Measurements from ENCODE around the gene RAB7A. TPM values are rescaled to one million over a fixed set of nuclear protein-coding genes. Genes with fewer than 3 reads are reported as not detected.
"Not testable (repeated sequence)": the region's sequence is repeated elsewhere in the genome, so short reads cannot be mapped to it uniquely, and the experiment has no call there.

Gene RAB7A
- total RNA-seq, 1 donor from 2014 or later, result 194 TPM

DNA sequence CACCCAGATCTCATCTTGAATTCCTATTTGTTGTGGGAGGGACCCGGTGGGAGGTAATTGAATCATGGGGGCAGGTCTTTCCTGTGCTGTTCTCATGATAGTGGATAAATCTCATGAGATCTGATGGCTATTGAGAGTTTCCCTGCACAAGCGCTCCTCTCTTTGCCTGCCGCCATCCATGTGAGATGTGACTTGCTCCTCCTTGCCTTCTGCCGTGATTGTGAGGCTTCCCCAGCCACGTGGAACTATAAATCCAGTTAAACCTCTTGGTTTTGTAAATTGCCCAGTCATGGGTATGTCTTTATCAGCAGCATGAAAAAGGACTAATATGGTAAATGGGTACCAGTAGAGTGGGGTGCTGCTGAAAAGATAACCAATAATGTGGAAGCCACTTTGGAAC is 23.6 kb downstream of the RAB7A start:
- DNase-seq (ENCODE audit: low spot score), result not testable (repeated sequence)

DNA sequence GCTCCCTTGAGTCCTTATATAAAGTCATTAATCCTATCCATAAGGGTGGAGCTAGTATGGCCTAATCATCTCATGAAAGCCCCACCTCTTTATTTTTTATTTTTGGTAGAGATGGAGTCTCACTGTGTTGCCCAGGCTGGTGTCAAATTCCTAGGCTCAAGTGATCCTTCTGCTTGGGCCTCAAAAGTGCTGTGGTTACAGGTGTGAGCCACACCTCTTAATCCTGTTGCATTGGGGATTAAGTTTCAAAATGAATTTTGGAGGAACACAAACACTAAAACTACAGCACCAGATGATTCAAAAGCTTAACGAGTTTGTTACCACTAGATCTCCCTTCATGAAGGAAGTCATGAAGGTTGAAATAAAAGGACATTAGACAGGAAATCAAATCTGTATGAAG is 27.7 kb downstream of the RAB7A start:
- no peak for DNase-seq (ENCODE audit: low spot score)

DNA sequence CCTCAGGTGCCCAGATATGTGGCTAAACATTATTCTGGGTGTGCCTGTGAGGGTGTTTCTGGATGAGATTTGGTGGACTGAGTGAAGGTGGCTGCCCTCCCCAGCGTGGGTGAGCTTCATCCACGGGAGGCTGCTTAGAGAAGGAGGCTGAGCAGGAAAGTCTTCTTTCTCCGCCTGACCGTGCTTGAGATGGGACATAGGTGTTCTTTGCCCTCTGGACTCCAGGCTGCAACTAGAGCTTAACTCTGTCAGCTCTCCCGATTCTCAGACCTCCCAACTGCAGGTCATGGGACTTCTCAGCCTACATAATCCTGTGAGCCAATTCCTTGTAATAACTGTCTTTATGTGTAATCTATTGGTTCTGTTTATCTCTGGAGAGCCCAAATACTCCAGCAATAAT is 34.1 kb downstream of the RAB7A start:
- no peak for DNase-seq (ENCODE audit: low spot score)

DNA sequence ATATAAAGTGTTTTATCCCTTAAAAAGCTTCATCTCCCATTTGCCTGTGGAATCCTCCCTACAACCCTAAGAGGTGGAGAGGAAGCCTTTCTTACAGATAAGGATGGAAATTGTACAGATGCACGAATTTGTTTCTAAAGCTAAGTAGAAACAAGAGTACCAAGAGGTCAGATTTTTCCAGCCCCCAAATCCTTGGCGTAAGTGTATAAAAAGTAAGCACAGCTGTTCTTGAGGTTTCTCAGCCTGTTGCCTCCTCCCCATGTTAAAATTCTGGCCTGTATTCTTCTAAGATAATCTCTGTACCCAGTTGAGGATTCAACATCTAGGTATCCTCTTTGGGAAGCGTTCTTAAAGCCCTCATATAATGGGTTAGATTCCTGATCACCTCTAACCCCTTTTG is 34.9 kb downstream of the RAB7A start:
- no peak for DNase-seq (ENCODE audit: low spot score)

DNA sequence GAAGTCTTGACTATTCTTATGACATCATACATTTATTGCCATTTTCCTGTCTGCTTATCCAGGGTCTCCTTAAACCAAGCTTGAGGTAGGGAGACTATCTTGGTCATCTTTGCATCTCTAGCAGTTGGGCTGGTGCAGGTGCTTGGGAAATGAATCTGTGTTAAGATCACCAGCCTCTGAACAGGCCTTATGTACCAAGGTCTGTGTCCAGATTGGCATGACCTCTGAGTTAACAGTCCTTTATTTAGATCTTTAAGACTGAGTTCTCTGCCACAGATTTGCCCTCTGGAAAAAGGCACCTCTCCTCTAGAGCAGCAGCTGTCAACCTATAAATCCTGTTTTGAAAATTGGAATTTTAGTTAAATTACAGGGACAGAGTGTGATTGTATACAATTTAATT is 35.4 kb downstream of the RAB7A start:
- DNase-seq (ENCODE audit: low spot score), result no peak

DNA sequence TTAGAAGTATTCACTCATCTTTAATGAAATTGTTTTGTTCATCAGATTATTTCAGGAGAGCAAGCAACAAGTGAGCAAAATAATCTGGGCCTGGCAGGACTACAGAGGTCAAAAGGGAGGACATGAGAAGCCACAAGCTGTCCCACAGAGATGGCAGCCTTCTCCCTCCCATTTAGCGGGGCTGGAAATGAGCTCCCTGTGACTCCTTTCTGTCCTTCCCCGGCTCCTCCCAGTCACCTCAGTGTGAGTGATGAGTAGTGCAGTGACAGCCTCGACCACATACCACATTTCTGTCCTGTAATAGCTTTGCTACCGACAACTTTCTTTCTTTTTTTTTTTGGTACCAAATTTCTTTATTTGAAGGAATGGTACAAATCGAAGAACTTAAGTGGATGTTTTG is 38.0 kb downstream of the RAB7A start:
- no peak for DNase-seq (ENCODE audit: low spot score)

DNA sequence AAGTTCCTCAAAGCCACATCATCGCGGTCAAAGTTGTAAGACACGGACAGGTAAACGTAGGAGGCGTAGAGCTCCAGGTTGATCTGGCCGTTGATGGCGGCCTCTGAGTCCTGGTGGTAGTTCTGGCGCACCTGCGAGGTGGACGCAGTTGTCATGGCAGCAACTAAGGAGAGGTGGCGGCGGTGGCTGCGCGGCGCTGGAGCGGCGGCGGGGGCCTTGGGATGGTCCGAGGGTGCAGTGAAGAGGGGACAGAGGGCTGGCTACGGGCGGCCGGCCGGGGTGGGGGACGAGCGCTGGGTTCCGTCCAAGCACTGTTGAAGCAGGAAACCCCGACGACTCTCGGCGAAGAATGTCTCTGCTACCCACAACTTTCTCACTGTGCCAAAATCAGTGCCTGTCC is 38.9 kb downstream of the RAB7A start:
- DNase-seq (ENCODE audit: low spot score), result no peak

DNA sequence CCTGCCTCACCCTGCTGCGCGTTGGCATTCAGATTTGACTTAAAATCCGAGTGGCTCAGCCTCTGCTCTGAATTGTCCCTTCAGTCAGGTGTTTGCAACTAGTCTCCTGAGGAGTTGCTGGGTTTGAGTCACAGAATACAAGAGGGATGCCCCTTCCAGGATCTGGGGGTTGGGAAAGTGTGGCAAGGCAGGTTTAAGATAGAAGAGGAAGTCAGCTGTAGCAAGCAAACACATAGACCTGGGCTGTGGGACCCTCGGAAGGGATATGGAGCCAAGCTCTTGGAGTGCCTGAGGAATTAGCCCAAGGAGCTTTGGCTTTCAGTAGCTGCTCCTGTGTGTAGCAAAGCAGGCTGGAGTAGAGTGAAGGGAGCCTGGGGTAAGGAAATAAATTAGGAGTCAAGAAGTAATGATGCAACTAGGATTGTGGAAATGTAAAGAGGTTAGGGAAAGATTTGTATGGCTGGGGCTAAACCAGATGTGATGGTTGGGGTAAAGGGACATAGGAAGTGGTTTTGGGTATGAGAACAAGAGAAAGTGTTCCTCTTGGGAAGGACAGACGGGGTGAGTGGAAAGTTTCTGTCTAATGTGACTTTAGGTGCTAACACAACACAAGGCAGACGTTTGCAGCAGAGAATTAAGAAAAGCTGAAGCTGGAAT is 41.2 kb downstream of the RAB7A start:
- no peak for DNase-seq (ENCODE audit: low spot score)

DNA sequence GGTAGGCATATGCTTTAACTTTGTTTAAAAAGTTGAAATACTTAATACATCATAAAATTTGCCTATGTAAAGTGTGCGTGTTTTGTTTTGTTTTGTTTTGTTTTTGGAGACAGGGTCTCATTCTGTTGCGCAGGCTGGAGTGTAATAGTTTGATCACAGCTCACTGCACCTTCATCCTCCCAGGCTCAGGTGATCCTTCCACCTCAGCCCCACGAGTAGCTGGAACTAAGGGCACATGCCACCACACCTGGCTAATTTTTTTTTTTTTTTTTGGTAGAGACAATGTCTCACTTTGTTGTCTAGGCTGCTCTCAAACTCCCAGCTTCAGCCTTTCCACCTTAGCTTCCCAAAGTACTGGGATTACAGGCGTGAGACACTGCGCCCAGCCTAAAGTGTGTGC is 42.5 kb downstream of the RAB7A start:
- no peak for DNase-seq (ENCODE audit: low spot score)

DNA sequence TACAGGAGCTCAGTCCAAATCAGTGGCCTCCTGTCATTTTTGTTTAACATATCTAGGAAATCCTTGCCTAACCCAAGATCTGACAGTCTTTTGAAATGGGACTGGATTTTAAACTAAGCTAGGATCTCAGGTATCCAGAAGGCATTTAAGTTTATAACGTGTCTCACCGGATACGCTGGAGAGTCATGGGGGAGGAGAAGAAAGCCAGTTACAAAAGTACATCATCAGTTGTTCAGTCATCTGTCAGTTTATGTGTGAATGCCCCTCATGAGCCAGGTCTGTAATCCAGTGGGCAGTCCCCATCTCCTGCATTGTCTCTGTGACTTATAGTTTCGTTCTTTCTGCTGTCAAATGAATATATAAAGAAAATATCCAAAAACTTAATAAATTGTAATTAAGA is 44.4 kb downstream of the RAB7A start:
- DNase-seq (ENCODE audit: low spot score), result no peak

DNA sequence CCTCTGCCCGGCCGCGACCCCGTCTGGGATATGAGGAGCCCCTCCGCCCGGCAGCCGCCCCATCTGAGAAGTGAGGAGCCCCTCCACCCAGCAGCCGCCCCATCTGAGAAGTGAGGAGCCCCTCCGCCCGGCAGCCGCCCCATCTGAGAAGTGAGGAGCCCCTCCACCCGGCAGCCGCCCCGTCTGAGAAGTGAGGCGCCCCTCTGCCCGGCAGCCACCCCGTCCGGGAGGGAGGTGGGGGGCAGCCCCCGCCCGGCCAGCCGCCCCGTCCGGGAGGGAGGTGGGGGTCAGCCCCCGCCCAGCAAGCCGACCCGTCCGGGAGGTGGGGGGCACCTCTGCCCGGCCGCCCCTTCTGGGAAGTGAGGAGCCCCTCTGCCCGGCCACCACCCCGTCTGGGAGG is 47.2 kb downstream of the RAB7A start:
- DNase-seq (ENCODE audit: low spot score), result not testable (repeated sequence)

DNA sequence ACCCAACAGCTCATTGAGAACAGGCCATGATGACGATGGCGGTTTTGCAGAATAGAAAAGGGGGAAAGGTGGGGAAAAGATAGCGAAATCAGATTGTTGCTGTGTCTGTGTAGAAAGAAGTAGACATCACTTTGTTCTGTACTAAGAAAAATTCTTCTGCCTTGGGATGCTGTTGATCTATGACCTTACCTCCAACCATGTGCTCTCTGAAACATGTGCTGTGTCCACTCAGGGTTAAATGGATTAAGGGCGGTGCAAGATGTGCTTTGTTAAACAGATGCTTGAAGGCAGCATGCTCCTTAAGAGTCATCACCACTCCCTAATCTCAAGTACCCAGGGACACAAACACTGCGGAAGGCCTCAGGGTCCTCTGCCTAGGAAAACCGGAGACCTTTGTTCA is 47.6 kb downstream of the RAB7A start:
- DNase-seq (ENCODE audit: low spot score), result not testable (repeated sequence)

DNA sequence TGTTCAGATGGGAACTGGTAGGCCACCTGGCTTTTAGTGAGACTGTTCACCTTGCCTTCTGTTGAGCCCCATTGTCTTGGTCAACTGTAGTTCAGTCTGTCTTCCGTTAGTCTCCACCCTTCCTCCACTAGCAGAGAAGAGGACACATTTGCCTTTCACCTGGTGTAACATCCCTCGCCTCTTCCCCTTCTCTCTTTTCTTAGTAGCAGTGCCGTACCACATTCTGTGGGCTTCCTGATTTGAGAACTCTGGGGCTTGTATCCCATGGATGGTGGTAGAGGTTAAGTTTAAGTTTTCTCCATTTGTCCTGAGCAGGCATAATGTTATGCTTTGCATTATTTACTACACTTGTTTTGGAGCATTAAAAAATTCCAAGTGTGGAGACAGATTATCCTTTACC is 49.3 kb downstream of the RAB7A start:
- DNase-seq (ENCODE audit: low spot score), result no peak

DNA sequence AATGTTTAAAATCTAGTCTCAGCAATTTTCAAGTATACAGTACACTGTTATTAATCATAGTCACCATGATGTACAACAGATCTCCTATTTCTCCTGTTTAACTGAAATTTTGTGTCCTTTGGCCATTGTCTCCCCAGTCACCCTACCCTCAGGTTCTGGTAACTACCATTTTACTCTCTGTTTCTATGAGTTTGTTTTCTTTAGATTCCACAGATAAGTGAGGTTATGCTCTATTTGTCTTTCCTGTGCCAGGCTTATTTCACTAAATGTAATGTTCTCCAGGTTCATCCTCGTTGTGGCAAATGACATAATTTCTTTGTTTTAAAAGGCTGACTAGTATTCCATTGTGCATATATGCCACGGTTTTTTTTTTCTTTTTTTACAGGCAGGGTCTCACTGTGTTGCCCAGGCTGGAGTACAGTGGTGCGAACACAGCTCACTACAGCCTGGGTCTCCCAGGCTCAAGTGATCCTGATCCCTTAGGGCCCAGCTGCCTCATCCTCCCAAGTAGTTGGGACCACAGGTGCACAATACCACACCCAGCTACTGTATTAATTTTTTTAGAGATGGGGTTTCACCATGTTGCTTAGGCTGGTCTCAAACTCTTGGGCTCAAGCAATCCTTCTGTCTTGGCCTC is 50.0 kb downstream of the RAB7A start:
- no peak for DNase-seq (ENCODE audit: low spot score)

DNA sequence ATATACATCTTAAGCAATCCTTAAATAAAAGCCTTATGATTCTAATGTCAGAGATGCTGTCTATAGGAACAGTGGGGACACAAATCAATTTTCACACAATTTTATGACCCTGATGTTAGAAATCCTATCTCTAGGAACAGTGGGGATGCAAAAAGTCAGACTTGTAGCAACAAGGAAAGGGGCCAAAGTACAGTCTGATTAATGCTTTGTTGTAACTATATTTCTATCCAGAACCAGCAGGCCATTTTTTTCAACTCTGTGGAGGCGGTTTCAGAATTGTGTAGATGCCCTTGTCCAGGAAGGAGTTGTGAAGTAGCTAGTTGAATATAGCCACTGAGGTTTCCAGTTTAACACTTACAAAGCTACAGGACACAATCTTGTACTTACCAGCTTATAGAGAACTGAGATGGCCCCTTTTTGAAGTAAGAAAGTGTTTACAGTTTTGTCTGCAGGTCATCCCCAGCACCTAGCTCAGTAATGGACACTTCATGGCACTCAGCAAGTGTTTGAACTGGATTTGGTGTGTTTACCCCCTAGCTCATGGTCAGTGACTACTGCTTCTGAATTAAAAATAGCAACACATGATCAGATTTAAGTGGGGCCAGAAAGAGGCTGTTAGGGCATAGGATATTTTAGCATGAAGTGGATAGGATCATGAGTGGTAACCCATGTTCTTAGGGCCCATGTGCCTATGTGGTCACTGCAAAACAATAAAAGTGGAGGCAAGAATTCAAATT is 54.3 kb downstream of the RAB7A start:
- no peak for DNase-seq (ENCODE audit: low spot score)

DNA sequence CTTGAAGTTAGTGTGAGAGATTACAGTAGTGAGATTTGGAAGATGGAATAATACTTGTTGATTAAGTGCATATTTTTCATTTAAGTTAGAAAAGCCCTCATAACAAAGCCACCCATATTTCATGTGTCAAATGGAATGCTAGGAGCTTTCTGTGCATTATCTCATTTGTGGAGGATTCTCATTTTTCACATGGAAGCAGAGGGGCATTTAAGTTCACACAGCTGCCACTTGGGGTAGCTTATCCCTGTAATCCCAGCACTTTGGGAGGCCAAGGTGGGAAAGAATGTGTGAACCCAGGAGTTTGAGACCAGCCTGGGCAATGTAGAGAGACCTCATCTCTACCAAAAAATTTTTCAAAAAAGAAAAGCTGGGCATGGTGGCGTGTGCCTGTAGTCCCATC is 55.2 kb downstream of the RAB7A start:
- DNase-seq (ENCODE audit: low spot score), result no peak

DNA sequence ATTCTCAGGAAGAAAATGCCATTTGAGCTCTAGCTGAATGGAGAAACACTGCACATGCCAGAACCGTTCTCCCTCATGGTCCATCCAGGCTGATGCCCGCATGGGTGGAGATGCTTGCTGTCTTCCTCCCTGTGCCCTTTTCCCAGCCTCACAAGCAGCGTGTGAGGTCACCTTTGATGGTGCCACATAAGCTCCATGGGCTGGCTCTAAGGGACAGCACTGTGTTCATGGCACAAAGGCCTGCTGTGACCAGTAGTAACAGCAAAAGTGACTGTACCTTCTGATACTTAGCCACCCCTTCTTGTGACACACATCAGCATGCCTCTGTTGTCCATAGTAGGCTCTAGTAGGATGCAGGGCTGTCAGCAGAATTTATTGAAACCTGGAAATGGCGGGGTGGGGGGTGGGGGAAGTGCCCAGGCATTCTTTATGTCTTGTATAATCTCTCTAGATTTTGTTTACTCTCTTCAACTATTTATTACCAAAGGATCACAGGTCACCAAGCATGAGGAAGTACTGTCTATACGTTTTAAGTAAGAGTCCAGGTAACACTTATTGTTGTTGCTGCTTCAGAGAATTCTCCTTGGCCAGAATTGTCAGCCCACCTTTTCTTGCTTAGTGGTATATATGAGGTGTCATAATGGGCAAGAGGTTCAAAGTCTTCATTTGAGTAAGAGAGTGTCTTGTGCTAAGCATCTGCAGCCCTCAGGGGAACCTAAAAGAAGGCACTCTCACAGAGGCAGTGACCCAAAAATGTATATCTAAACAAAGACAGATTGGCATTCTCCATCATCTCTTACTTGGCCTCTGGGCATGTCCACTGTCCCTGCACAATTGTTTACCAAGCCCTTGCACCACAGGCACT is 56.5 kb downstream of the RAB7A start:
- DNase-seq (ENCODE audit: low spot score), result no peak

DNA sequence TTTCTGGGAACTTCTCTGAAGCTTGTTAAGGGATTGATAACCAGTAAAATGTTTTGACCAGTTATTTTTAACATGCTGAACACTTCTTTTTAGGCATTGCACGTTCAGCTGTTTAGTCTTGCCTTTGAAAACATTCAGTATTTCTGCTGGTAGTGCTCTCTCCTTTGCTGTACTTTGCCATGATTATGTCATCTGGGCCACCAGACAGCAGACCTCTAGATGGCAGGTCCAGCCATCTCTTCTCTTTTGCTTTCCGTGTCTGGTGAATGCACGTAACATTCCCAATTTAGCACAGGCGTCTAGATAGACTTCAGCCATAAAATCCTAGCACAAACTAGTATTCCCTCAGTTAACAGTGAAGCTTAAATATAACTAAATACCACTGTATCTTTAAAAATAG is 57.8 kb downstream of the RAB7A start:
- DNase-seq (ENCODE audit: low spot score), result no peak

DNA sequence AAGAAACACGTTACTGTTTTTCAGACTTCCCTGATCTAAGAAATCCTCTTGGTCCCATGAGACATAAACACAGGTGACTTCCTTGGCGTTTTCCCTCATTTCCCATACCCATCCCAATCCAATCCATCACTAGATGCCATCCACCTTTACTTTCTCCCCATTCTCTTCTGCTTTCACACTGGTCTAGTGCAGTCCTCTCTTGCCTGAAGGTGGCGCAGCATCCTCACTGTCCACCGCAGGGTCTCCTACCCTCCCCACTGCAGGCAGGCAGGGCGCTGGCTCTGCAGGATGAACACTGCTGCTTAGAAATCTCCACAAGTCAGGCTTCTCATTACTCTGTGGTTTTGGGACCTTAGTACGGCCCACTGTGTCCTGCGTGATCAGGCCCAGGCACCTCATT is 58.2 kb downstream of the RAB7A start:
- DNase-seq (ENCODE audit: low spot score), result no peak

DNA sequence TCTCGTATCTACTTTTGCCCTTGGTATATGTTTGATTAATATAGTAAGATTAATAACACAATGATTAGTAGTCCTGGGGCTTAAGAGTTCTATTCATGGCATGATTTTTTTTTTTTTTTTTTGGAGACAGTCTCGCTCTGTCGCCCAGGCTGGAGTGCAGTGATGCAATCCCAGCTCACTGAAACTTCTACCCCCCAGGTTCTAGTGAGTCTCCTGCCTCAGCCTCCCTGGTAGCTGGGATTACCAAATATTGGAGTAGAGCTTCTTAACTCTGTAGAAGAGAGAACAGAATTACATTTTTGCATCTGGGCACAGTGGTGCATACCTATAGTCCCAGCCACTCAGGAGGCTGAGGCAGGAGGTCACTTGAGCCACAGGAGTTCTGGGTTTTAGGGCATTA is 58.9 kb downstream of the RAB7A start:
- no peak for DNase-seq (ENCODE audit: low spot score)

DNA sequence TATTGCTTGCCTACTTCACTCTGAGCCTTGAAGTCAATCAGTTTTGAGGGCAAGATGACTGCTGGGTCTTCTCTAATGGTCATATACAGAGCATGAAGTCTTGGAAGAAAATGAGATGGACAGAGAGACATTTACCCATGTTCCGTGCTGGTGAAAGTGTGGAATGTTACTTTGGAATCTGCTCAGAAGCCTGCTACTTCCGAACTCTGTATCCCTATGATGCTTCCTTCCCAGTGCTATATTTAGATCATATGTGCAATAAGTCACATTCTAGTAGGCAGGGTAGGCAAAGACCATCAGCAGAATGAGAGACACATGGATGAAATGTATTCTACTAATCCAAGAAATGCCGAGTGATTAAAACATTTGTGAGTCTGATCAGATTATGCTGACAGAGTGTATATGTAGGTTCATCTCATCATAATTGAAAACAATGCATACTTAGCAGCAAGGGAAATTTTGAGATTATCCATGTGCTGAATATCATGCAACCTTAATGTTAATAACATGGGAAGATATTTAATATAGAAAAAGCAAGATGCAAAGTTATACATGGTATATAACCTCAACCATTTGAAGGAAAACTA is 60.5 kb downstream of the RAB7A start:
- no peak for DNase-seq (ENCODE audit: low spot score)
